HG03159 (cell line): ENCODE data around the gene CFAP46.

Experiments used
- ATAC-seq: cut with Tn5 transposase; IDR thresholded peaks from one replicate; pipeline ENCODE4 v1.9.1; 2021; ENCODE audit warnings: mild to moderate bottlenecking, moderate library complexity; ENCODE audit not compliant: unreplicated experiment

CFAP46 gene

DNA sequence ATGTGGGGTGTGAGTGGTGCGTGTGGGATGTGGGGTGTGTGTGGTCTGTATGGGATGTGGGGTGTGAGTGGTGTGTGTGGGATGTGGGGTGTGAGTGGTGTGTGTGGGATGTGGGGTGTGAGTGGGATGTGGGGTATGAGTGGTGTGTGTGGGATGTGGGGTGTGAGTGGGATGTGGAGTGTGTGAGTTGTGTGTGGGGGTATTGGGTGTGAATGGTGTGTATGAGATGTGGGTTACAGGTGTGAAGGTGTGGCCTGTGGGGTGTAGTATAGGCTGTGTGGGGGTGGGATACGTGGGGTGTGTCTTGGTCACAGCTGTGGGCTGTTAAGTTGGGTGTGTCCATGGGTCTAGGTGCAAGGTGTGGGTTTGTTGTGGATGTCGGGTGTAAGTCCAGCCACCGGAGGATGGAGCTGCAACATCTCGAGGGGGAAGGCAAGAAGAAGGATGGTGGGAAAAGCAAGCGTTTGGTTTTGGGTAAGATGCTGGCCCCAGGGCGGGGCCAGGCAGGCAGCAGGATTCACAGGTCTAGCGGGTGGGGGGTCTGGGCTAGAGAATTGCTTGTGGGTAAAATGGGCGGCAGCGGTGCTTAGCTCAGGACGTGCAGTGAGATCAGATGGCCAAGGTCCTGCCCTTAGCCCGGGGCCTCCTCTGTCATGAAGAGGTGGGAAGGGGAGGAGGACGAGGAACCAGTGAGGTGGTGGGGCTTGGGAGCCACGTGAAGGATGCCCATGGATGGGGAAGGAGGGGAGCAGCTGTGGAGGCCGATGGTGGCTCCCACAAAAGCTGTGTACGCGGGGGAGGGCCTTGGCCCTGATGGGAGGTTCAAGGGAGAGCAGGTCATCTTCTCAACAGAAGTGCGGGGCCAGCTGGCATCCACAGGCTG lies 60.1 kb downstream of the CFAP46 start:
- ATAC-seq: no peak

GRCh38 chr10:132881186-132881920 lies 61.0 kb downstream of the CFAP46 start:
- ATAC-seq: no peak

DNA sequence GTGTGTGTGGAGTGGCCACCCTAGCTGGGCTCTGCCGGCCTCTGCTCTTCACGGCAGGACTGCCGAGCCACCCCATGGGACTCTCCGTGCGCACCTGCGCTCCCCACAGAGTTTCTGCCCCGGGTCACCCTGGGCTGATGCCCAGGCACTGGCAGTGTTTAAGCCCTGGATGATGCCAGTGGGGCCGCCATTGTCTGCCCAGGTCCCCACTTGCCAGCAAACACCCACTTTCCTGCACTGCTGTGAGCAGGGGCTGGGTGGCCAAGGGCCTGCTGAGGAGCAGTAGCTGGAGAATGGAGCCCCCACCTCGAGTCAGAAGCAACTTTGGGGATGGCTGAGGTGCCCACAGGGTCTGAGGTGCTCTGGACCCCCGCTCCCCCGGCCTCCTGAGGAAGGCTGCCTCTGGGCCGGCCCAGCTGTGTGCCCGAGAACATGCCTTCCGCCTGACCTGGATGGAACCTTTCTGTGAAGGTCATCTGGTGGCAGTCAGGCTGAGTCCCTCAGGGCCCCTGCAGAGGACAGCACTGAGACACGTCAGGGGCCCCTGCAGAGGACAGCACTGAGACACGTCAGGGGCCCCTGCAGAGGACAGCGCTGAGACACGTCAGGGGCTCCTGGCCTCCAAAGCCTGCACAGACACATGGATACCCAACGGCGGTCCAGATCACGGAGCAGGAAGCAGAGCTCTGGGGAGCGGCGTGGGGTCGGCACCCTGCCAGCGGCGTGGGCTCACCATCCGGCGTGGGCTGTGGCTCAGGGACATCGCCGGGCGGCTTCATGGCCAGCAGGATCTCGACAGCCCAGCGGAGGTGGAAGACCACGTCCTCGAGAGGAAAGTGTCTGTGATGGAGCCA lies 62.0 kb downstream of the CFAP46 start:
- no peak for ATAC-seq

DNA sequence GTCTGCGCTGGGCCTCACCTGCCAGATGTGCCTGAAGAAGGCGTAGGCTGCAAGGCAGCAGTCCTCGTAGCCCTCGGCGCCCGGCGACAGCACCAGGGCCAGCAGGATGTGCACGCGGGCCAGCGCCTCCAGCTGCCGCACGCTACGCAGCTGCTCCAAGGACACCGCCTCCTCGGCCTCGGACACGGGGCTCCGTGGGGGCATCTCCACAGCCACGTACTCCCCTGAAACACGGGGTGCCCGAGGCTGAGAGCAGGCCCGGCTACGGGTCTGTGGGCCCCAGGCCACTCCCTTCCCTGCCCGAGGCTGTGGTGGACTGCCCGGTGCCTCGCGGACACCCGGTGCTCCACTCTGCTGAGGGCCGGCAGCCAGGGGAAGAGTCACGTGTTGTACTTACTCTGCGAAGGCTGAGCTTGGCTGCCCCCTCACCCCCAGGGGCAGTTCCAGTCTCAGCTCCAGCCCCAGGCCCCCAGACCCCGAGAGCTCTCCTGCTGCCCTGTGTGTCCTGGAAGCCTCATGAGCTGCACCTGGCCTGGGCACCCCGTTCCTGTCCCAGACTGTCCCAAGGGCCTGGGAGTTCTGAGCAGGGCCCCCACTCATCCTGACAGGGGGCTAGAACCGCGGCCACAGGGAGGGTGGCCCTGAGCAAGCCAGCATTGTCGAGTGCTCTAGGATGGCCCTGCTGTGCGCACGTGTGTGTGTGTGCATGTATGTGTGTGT lies 62.8 kb downstream of the CFAP46 start:
- ATAC-seq: no peak

DNA sequence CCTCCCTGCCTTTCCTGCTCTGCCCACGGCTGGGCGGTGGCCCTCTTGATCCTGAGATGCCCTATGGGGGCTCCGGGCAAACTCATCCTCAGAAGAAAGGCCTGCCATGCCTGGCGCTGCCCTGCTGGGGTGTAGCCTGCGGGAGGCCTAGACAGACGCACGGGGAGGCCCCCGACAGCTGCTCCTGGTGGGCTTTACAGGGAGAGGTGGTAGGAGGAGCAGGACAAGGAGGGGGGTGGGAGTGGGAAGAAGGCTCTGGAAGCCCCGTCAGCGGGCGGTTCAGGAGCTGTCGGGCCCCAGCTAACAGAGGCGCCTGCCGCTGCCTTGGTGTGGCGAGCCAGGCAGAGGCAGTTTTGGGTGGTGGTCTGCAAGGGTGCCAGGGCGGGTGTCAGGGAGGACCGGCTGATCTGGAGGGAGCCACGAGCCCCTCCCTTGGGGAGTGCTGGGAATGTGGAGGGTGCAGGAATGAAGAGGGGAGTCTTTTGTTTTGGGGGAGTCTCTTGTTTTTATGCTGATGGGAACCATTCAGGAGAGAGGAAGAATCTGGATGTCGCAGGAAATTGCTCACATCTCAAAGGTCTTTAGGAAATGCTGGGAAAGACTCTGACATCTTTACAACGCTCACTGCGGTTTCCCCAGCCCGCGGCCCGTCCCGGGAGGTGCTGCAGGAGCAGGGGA lies 63.5 kb downstream of the CFAP46 start:
- ATAC-seq: no peak

- ATAC-seq: no peak
These were observed 64.2 kb downstream of the CFAP46 start for GRCh38 chr10:132878091-132878729.

DNA sequence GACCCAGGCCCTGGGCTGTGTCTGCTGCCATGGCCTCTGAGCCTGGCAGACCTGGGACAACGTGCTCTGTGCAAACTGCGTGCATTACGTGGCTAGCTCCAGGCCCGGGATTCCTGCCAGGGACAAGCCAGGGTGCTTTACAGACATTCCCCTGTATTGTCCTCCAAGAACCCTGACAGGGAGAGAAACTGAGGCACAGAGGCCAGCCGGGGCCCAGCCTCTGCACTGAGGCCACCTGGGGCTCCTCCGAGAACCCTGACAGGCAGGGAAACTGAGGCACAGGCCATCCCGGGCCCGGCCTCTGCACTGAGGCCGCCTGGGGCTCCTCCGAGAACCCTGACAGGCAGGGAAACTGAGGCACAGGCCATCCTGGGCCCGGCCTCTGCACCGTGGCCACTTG lies 64.9 kb downstream of the CFAP46 start:
- ATAC-seq: no peak

- no peak for ATAC-seq
These were observed 65.4 kb downstream of the CFAP46 start for GRCh38 chr10:132876993-132877431.

DNA sequence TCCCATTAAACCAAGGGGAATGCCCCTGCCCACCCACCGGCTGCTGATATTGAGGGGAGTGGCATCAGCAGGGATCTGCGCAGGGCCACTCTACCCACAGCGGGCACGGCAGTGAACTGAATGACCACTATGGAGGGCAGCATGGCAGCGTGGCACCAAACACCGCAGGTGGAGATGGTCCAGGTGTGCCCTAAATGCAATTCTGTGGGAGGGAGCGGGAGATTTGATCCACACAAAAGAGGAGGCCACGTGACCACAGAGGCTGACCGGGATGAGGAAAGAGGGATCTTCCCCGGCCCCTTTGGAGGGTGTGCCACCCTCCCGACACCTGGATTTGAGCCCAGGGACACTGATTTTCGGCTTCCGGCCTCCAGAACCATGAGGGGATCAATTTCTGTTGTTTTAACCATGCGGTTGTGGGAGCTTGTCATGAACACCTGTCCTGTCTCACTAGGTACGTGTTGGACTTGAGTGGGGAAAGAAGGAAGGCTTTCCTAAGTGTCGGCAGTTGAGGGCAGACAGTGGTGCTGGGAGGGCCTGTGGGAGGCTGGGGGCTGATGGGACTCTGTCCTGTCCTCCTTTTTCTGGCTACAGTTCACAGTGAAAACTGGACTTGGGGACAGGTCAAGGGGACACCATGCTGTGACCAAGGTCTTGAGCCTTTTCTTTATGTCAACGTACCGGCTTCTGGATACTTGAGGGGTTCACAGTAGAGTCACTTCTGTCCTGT lies 66.1 kb downstream of the CFAP46 start:
- no peak for ATAC-seq

DNA sequence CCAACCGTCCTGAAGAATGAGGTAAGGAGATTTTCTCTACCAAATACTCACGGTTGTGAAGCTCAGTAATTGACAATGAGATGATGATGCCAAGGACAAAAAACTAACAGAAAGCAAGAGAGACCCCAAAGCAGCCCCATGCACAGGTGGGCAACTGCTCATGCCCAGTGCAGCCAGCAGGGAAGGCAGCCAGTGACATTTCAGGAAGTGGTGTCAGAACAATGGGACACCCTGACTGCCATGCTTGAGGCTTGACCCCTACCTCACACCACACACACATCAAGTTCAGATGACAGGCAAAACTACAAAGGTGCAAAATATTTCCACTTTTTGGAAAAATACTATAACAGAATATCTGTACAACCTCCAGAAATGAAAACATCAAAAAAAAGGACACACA lies 66.9 kb downstream of the CFAP46 start:
- no peak for ATAC-seq

- no peak for ATAC-seq
These were observed 69.0 kb downstream of the CFAP46 start for GRCh38 chr10:132873395-132873794.

- no peak for ATAC-seq
These were observed 69.7 kb downstream of the CFAP46 start for GRCh38 chr10:132872658-132873057.

DNA sequence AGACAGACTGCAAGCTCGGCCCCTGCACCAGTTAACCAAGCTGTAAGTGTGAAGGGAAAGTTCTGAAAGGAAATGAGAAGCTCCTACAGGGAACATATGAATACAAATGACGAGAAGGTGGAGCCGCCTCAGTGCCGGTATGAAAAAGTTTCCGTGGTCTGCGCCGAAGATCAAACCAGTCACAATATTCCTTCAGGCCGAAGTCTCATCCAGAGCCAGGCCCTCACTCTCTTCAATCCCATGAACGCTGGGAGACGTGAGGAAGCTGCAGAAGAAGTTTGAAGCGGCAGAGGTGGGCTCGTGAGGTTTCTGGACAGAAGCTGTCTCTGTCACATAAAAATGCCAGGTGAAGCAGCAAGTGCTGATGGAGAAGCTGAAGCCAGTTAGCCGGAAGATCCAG lies 71.9 kb downstream of the CFAP46 start:
- ATAC-seq: no peak

GRCh38 chr10:132869621-132870020 lies 72.7 kb downstream of the CFAP46 start:
- no peak for ATAC-seq

DNA sequence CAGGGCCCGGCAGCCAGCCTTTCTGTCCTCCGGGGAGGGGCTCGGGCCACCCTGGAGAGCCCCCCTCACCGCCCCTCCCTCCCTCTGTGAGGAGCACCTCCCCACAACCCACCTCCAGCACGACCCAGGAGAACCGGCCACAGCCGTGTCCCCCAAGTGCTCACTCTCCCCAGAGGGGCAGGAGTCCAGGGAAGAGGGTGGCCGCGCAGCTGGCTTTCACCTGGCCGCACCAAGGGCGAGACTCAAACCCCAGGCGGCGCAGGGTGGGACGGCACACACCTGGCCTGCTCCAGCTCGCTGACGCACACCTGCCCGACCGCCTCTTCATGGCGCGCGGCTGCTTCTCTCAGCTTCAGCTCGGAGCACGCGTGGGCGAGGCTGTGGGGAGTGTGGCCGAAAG lies 73.4 kb downstream of the CFAP46 start:
- no peak for ATAC-seq

GRCh38 chr10:132867801-132868644 lies 74.3 kb downstream of the CFAP46 start:
- ATAC-seq: no peak

GRCh38 chr10:132866601-132867381 lies 75.6 kb downstream of the CFAP46 start:
- no peak for ATAC-seq
